Measurements from ENCODE around the gene HHATL. TPM values are rescaled to one million over a fixed set of nuclear protein-coding genes. Genes with fewer than 3 reads are reported as not detected.

HHATL gene
- total and polyA plus RNA-seq, 10 of the 15 experiments (the other 5 are each of a cell fraction or from before 2014, with no cell fraction given): not detected

- TF ChIP-seq ATF3 (IDR thresholded peaks at IDR 0.05; ENCODE audit: borderline replicate concordance, extremely low read depth, low read depth, low read length): no peak
Measured at GRCh38 chr3:42690191-42690590, 12.4 kb downstream of the HHATL start (continued).

DNA sequence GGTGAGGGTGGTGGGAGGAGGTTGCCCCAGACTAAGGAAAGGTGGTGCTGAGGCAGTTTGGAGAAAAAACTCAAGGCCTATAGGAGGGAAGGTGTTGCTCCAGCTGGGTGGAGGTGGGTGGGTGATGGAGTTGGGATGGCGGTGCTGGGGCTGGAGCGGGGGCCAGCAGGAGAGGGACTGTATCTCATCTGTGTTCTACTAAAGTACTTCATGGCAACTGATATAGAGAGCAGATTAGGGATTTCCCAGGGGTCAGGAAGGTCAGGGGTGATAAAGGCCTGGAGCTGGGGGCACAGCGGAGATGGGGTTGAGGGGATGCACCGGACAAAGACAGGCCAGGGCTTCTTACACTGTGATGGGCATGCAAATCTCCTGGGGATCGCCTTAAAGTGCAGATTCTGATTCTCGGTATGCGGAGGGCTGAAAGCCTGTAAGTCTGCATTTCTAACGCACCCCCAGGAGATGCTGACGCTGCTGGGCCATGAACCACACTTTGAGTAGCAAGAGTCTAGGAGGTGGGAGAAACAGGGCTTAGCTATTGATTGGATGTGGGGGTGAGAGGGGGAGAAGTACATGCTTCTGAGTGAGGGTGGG, 13.1 kb downstream of the HHATL start:
- ChIA-PET RAD21 (ENCODE audit: unreplicated experiment) (no interaction called here), CTCF (interaction anchor here (0.6 kb wide), 1 partner anchor 19 kb away, joined by 4 read pairs; no protein-coding TSS in a partner anchor), POLR2A (no interaction called here), SMC1A (ENCODE audit: uncharacterized antibody, unreplicated experiment) (no interaction called here)
- TF ChIP-seq USF1 (IDR thresholded peaks at IDR 0.05; ENCODE audit: borderline replicate concordance, extremely low read length, insufficient read depth, low read depth, low read length): no peak
- no peak for TF ChIP-seq RCOR1 (conservative IDR thresholded peaks at IDR 0.05; ENCODE audit: low read depth, low read length)
- TF ChIP-seq, protein P1, sequence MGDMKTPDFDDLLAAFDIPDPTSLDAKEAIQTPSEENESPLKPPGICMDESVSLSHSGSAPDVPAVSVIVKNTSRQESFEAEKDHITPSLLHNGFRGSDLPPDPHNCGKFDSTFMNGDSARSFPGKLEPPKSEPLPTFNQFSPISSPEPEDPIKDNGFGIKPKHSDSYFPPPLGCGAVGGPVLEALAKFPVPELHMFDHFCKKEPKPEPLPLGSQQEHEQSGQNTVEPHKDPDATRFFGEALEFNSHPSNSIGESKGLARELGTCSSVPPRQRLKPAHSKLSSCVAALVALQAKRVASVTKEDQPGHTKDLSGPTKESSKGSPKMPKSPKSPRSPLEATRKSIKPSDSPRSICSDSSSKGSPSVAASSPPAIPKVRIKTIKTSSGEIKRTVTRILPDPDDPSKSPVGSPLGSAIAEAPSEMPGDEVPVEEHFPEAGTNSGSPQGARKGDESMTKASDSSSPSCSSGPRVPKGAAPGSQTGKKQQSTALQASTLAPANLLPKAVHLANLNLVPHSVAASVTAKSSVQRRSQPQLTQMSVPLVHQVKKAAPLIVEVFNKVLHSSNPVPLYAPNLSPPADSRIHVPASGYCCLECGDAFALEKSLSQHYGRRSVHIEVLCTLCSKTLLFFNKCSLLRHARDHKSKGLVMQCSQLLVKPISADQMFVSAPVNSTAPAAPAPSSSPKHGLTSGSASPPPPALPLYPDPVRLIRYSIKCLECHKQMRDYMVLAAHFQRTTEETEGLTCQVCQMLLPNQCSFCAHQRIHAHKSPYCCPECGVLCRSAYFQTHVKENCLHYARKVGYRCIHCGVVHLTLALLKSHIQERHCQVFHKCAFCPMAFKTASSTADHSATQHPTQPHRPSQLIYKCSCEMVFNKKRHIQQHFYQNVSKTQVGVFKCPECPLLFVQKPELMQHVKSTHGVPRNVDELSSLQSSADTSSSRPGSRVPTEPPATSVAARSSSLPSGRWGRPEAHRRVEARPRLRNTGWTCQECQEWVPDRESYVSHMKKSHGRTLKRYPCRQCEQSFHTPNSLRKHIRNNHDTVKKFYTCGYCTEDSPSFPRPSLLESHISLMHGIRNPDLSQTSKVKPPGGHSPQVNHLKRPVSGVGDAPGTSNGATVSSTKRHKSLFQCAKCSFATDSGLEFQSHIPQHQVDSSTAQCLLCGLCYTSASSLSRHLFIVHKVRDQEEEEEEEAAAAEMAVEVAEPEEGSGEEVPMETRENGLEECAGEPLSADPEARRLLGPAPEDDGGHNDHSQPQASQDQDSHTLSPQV (IDR thresholded peaks at IDR 0.05): no peak
- no peak for TF ChIP-seq JUND (IDR thresholded peaks at IDR 0.05; ENCODE audit: low read depth, low read length)
- TF ChIP-seq POLR2A (IDR thresholded peaks at IDR 0.05; ENCODE audit: low read depth, low read length): no peak
- no peak for TF ChIP-seq IKZF1 (conservative IDR thresholded peaks at IDR 0.05)
- no peak for TF ChIP-seq ZSCAN29 (IDR thresholded peaks at IDR 0.05)
- TF ChIP-seq PKNOX1 (IDR thresholded peaks at IDR 0.05): no peak
- TF ChIP-seq ZNF622 (IDR thresholded peaks at IDR 0.05): no peak
- no peak for TF ChIP-seq TCF12 (IDR thresholded peaks at IDR 0.05; ENCODE audit: low read depth, low read length)
- TF ChIP-seq SPI1 (IDR thresholded peaks at IDR 0.05; ENCODE audit: borderline replicate concordance, insufficient read depth, low read depth, low read length): no peak
- no peak for TF ChIP-seq NFXL1 (IDR thresholded peaks at IDR 0.05; ENCODE audit: borderline replicate concordance)
- TF ChIP-seq SMAD5 (IDR thresholded peaks at IDR 0.05; ENCODE audit: low read depth): no peak
- TF ChIP-seq RFX5 (IDR thresholded peaks at IDR 0.05; ENCODE audit: low read depth, low read length): no peak
- no peak for TF ChIP-seq MYC (IDR thresholded peaks at IDR 0.05; ENCODE audit: insufficient read depth, insufficient read length, insufficient replicate concordance, low read length, severe bottlenecking)
- no peak for TF ChIP-seq PAX5 (IDR thresholded peaks at IDR 0.05; ENCODE audit: borderline replicate concordance, low read depth, low read length)
- BruUV-seq (replicated peaks): no TSS peak
- H3K4me2 ChIP-seq (ENCODE audit: control insufficient read depth, insufficient read depth): no peak overlapping the region
- H2AFZ ChIP-seq (ENCODE audit: control insufficient read depth, low read depth, low read length): no peak overlapping the region
- H3K9me3 ChIP-seq (replicated peaks; ENCODE audit: control insufficient read depth, insufficient read depth, low read length): no peaks in the 10 kb centered on the region
- DNase-seq (ENCODE audit: low read depth, low spot score) (no peak), ATAC-seq (no peak), FAIRE-seq (no peak)
- no peaks in the 10 kb centered on the region for H3K36me3 ChIP-seq (ENCODE audit: control insufficient read depth in 2 of 2, insufficient read depth in 2 of 2, low read length in 1 of 2)
- intact Hi-C loops (cut with micrococcal nuclease; ENCODE audit: unreplicated experiment): no loop called here
- no peaks in the 10 kb centered on the region for H3K27me3 ChIP-seq (replicated peaks in 1 of 2; ENCODE audit: control insufficient read depth in 2 of 2, insufficient read depth in 2 of 2, low read length in 1 of 2)
- no peak overlapping the region for H3K4me3 ChIP-seq
- H3K4me1 ChIP-seq (ENCODE audit: control insufficient read depth, insufficient read depth, low read length): no peaks in the 10 kb centered on the region
- 43% methylated on average over 9 of the region's 9 CpGs for WGBS (ENCODE audit: insufficient coverage, insufficient replicate concordance, low lambda C conversion rate, missing lambda C conversion rate)
- in situ Hi-C loops (cut with MboI): no loop called here
- H3K9ac ChIP-seq (ENCODE audit: control insufficient read depth, insufficient read depth, low read length): no peak overlapping the region
- no peaks in the 10 kb centered on the region for H4K20me1 ChIP-seq (ENCODE audit: control insufficient read depth, insufficient read depth)
- H3K79me2 ChIP-seq (ENCODE audit: control insufficient read depth, insufficient read depth, low read length): no peaks in the 10 kb centered on the region
- H3K27ac ChIP-seq (ENCODE audit: control insufficient read depth, insufficient read depth): no peak overlapping the region
